GM18867 (cell line): ENCODE results near the gene TRPV2.

Experiments used
- ATAC-seq: cut with Tn5 transposase; IDR thresholded peaks from one replicate; pipeline ENCODE4 v1.9.1; 2021; ENCODE audit warnings: mild to moderate bottlenecking, moderate library complexity; ENCODE audit not compliant: unreplicated experiment

TRPV2 gene

DNA sequence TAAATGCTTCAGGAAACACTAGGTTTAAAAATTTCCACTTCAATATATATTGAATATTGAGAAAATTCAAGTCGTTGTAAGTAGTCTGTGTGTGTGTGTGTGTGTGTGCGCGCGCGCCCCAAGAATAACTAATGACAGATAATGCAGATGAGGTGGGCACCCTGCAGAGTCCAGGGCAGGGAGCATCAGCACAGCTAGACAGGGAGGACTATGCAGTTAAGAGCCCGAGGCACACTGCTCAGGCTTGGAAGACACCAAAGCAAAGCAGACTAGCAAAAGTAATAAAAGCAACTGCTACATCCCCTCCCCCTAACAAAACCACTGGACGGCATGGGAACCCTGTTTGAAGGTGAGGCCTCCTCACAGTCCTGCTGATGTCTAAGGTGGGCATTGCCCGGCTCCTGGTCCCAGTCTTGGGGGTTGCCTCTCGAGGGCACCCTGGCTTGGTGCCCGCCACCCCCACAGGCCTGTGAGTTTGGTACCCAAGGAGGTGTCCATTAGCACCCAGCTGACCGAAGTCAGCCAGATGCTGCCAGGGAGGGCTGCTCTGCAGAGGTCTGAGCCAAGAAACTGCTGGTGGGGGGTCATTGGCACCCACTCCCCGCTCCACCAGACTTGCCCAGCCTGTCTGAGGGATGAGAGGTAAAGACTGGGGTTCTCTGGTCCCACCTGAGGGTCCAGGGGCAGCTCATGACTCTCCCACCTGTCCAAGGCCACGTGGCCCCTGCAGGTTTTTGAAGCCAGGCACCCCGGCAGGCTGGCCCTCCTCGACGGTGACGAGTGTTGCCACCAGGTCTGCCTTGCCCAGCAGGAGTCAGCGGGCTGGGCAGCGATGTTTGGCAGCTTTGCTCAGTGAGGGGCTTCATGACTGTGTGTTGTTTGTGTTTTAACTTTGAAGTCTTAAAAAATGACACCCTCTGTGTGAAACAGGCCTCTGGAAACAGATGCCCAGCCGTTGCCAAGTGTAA lies 58.0 kb downstream of the TRPV2 start:
- no peak for ATAC-seq

DNA sequence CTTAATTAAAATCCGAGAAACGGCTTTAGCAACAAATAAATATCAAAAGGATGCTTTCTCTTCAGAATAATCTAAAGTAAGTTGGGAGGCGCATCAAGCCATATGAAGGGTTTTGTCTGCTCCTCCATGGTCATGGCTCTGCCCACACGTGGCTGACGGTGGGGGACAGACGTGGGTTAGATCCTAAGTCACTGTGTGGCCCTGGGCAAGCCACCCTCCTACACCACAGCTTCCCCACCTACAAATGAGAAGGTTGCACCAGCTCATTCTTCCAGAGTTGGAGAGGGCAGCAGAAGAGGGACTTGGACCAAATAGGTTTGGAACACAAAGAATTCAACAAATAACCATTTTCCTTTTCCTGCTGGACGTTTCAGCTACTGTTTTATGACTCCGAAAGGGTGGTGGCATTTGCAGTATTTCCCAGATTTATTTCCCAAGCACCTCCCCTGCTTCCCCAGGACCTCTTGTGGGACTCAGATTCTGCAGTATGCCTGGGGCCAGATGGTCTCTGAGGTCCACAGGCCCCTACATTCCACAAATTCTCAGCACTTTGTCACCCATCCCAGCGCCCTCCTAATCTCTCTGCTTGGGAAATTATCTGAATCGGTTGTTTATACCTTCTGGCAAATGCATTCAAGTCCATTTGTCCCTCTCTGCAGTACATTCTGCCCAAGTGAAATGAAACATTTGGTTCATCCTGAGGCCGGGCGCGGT lies 58.8 kb downstream of the TRPV2 start:
- no peak for ATAC-seq

DNA sequence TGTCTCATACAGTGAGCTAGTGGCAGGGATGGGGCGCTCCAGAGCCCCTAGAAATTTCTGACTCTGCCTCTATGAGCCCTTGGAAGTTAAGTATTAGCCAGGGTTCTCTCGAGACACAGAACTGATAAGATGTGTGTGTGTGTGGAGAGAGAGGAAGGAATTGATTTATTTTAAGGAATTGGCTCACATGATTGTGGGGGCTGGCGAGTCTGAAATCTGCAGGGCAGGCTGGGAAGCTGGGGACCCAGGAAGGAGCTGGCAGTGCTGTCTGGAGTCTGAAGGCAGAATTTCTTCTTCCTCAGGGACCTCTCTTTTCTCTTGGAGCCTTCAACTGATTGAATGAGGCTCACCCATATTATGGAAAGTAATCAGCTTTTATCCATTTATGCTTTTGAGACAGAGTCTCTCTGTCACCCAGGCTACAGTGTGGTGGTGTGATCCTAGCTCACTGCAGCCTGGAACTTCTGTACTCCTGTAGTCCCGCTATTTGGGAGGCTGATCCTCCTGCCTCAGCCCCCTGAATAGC lies 59.9 kb downstream of the TRPV2 start:
- no peak for ATAC-seq

DNA sequence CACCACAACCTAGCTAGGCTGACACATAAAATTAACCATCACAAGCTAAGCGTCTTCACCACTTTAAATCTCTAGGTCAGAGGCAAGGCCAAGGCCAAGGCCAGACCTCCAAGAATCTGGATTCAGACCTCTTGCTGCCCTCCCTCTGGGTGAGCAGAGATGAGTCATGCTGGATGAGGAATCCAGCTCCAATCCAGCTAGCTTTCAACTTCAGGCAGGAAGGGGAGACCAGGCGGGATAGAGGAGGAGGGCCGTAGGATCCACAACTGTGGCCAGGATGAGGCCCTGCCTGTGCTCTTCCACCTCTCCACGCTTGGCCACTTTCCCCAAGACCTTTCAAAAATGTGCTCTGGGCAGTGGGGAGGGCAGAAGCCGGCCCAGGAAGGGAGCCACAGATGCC lies 61.9 kb downstream of the TRPV2 start:
- ATAC-seq = no peak

DNA sequence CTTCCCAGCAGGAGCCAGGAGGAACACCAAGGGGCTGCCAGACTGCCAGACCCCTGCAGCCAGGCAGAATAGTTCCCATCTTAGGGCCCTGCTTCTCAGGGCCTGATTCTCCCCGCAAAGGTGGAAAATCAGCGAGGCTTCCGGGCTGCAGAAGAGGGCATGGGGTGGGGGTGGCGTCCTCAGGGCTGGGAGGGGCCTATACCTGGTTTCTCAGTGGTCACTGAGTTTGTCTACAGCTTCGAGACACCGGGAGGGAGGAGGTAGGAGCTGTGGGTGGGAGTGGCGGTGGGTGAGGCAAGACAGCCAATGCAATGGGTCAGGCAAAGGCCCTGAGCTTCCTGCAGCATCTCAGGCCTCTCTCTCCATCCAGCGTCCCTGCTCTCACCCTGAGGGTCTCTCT lies 62.3 kb downstream of the TRPV2 start:
- ATAC-seq = no peak

DNA sequence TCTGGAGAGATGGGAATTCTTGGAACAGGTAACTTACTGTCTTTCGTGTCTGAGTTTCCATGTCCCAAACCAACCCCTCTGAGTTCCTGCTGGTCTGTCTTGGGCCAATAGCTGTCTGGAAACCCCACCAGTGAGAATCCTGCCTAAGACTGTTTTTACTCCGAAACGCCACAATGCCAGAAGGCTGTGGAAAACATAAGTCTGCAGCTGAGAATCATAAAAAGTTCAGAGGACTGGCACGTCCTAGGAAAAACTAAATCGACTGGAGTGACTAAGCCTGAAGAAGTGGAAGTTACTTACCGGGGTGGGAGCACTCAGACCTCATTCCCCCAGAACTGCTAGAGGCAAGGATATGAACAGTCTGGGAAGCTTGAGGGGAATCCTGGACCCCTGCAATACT lies 63.3 kb downstream of the TRPV2 start:
- no peak for ATAC-seq

DNA sequence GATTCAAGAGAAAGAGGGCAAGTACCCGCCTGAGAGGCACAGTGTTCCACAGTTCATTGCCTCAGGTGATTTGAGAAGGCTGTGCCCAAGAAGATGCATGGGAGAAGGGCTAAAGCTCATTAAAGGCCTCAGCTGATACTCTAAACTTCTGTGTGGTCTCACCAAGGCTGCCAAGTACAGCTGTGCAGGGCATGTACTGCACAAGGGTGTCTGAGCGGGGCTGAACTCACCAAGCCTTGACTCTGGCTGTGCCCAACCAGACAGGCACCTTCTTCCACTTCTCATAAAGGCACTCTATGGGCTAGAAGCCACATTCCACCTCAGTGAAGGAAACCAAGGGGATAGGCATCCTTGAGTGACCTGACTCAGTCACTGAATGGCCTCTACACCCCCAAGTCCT lies 63.9 kb downstream of the TRPV2 start:
- no peak for ATAC-seq

DNA sequence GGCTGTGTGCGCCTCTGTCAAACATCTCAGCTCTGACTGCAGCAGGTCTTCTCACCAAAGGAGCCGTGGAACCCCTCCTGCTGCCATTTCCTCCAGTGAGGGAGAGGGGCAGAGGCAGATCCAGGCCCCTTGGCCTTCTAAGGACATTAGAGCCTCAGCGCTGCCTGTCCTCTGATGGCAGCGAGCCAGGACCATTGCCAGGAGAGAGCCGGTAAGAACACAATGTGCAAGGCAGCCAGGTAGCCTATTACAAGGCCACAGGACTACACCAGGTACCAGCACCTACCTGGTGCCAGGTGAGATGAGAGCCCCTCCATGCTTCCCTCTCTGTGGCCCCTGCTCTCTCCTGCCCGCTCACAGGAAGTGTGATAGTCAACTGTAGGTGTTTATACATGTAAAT lies 65.6 kb downstream of the TRPV2 start:
- ATAC-seq = no peak

DNA sequence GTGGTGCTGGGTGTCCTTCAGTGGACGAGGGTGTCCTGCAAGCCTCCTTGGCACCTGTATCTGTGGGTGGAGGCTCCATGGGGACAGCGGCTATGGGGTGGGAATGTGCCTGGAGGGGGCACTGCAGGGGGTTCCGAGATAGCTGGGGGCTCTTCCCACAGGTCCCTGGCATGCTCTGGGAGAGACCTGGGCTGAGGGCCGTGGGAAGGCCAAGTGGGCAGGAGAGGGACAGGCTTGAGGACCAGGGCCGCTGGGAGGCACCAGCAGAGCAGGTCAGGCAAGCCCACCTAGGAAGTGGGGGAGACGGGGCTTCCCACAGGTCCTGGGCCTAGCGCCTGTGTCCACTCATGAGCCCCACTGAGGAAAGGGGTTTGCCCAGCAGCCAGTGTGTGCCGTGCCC lies 66.9 kb downstream of the TRPV2 start:
- ATAC-seq = no peak

DNA sequence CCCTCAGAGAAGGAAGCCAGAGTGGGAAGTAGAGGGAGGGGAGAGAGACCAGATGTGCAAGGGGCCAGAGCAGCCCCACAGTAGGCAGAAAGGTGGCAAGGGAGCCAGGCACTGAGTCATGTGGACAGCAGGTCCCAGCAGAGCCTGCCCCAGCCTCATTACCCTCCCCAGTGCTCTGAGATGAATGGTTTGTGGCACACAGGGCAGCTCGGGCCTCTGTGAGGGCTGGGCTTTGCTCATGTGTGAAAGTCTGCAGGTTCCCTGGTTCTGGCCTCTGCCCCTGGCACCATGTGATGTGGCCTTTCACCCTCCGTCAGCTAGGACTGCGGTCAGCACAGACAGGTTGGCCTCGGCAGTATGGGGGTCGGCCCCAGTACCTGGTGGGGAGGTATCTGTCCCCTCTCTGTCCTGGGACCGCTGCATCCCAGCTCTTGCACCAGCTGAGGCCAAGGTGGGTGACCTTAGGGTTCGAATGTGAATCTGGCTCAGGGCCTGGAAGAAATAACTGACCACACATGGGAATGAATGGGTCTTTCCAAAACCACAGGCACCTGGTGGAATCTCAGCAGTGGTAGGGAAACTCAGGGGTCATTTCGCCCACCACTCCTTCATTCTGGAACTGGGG lies 67.8 kb downstream of the TRPV2 start:
- ATAC-seq = no peak

DNA sequence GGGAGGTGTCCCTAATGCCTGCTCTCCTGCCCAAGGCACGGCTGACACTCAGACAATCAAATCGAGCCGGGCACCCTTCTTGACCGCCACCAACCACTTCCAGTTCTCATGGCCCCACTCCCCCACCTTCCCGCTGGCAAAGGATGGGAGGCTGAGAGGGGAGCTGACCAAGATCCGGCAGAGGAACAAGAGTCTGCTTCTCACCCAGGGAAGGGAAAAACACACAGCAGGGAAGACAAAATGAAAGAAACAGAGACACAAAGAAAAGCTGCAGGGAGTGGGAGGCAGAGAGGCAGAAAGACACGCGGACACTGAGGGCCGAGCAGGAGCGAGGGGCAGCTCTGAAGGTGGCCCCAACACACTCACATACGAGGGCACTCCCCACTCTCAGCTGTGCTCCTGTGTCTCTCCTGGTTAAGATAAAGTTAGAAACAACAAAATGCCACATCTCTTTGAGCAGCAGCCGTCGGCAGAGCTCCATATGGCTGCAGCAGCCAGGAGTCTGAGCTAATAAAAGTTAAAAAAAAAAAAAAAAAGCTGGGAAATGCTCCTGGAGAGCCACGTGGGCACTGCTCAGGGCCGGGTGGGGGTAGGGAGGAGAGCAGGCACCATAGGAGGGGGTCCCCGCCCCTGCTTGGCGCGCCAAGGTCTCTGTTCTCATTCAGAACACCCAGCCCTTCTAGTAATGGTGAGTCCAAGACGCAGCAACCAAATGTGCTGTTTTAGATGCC lies 69.2 kb downstream of the TRPV2 start:
- ATAC-seq = no peak
